Neutrophil (primary cell): ENCODE measurements around the gene SMAD1.

Source experiments
- H3K27ac ChIP-seq: fragments of 200-600 bp; sonication (generic); 2 replicates; pipeline ENCODE4 v1.5.1; 2016; ENCODE audit warnings: mild to moderate bottlenecking, moderate library complexity
- H3K27me3 ChIP-seq: fragments of 200-600 bp; sonication (generic); 2 replicates; pipeline ENCODE4 v1.6.0; 2016; ENCODE audit warnings: mild to moderate bottlenecking
- H3K36me3 ChIP-seq: fragments of 200-600 bp; sonication (generic); 2 replicates; pipeline ENCODE4 v1.5.1; 2017
- H3K4me1 ChIP-seq, 2 experiments: fragments of 200-600 bp in 1 of 2; sonication (generic) in 1 of 2; 1 replicate in 1 of 2; 2 replicates in 1 of 2; pipeline versions ENCODE4 v1.5.1 to v1.6.1; 2013 to 2016; ENCODE audit warnings: low read depth in 1 of 2, low read length in 1 of 2, mild to moderate bottlenecking in 1 of 2, moderate library complexity in 1 of 2; ENCODE audit not compliant: control insufficient read depth in 1 of 2, insufficient read depth in 1 of 2
- H3K4me3 ChIP-seq, 2 experiments: fragments of 200-600 bp in 1 of 2; sonication (generic) in 1 of 2; 1 replicate in 1 of 2; 2 replicates in 1 of 2; pipeline ENCODE4 v1.5.1; 2013 to 2016; ENCODE audit warnings: low read depth in 1 of 2, low read length in 1 of 2, mild to moderate bottlenecking in 1 of 2, moderate library complexity in 1 of 2
- H3K9me3 ChIP-seq: fragments of 200-600 bp; sonication (generic); 2 replicates; pipeline ENCODE4 v1.5.1; 2016
- TF ChIP-seq, protein P1 (sequence below): fragments of 200-600 bp; sonication (generic); IDR thresholded peaks from 2 replicates; pipeline ENCODE4 v1.5.1; 2016; ENCODE audit warnings: antibody characterized with exemption

The SMAD1 gene

GRCh38 chr4:145501051-145501660 is 19.5 kb downstream of the SMAD1 start:
- TF ChIP-seq, protein P1, sequence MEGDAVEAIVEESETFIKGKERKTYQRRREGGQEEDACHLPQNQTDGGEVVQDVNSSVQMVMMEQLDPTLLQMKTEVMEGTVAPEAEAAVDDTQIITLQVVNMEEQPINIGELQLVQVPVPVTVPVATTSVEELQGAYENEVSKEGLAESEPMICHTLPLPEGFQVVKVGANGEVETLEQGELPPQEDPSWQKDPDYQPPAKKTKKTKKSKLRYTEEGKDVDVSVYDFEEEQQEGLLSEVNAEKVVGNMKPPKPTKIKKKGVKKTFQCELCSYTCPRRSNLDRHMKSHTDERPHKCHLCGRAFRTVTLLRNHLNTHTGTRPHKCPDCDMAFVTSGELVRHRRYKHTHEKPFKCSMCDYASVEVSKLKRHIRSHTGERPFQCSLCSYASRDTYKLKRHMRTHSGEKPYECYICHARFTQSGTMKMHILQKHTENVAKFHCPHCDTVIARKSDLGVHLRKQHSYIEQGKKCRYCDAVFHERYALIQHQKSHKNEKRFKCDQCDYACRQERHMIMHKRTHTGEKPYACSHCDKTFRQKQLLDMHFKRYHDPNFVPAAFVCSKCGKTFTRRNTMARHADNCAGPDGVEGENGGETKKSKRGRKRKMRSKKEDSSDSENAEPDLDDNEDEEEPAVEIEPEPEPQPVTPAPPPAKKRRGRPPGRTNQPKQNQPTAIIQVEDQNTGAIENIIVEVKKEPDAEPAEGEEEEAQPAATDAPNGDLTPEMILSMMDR = no peak
- H3K9me3 ChIP-seq = no peaks in the 10 kb centered on the region
- H3K4me1 ChIP-seq = no peaks in the 10 kb centered on the region
- H3K27me3 ChIP-seq = no peaks in the 10 kb centered on the region
- no peak overlapping the region for H3K27ac ChIP-seq
- no peak overlapping the region for H3K4me3 ChIP-seq
- H3K36me3 ChIP-seq = no peaks in the 10 kb centered on the region

DNA sequence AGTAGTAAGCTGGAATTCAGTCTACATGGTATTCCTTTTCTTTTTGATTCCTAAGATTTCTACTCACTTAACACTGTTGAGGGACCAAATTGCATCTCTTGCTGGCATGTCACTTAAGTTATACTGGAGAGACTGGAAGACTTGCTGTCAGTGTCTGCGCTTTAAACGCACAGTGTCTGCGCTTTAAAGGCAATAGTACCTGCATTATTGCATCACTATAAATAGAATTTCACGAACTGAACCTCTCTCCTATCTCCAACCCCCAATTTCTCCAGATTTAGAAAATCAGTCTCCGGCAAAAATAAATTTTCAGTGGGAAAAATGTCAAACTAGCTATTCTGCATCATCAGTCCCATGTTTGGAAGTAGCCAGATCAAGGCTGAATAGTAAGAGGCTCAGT is 21.2 kb downstream of the SMAD1 start:
- Histone ChIP-seq H3K36me3 (no peaks in the 10 kb centered on the region), H3K4me1 (no peaks in the 10 kb centered on the region), H3K27ac (no peak overlapping the region), H3K9me3 (no peaks in the 10 kb centered on the region), H3K4me3 (no peak overlapping the region), H3K27me3 (no peaks in the 10 kb centered on the region)
- TF ChIP-seq, protein P1 = no peak

DNA sequence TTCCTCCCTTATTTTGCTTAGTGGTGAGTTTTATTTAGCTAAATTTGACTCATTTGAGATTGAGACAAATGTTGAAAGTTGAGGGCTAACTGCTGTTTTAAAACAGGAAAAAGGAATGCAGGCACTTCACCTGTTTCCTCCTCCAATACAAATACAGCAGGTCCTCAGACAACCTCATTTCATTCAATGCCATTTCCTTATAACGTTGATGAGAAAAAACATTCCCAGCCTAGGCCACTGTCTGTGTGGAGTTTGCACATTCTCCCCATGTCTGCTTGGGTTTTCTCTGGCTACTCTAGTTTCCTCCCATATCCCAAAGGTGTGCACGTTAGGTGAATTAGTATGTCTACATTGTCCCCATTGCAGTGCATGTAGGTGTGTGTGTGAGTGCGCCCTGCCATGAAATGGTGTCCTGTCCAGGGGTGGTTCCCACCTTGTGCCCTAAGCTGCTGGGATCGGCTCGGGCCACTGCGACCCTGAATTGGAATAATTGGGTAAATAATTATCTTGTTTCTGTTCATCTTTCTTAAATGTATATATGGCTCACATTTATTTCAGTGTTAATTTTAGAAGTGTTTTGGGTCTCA is 21.9 kb downstream of the SMAD1 start:
- H3K9me3 ChIP-seq = no peaks in the 10 kb centered on the region
- no peaks in the 10 kb centered on the region for H3K36me3 ChIP-seq
- no peaks in the 10 kb centered on the region for H3K27me3 ChIP-seq
- TF ChIP-seq, protein P1 = no peak
- H3K4me1 ChIP-seq = no peaks in the 10 kb centered on the region
- H3K4me3 ChIP-seq = no peak overlapping the region
- no peak overlapping the region for H3K27ac ChIP-seq

- Histone ChIP-seq H3K9me3 (no peaks in the 10 kb centered on the region), H3K36me3 (no peaks in the 10 kb centered on the region)
- TF ChIP-seq, protein P1 = no peak
These were observed 24.3 kb downstream of the SMAD1 start for GRCh38 chr4:145505995-145506394.

DNA sequence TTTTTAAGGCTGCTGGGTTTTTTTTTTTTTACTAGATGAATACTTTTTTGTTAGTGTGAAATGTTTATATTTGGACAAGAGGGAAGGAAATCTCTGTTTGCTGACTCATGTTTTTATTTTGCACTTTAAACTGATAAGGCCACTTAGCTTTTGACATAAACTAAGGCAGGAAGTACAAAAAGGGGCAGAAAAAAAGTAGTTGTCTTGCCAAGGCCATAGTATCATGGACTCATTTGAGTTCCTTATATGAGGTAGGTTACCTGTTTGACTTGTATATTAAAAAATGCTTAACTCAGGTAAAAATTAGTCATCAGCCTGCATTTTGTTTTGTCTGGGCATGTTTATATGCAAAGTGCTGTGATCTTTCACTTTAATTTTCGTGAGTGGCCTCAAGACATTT is 26.0 kb downstream of the SMAD1 start:
- no peak overlapping the region for H3K4me3 ChIP-seq
- no peaks in the 10 kb centered on the region for H3K4me1 ChIP-seq
- TF ChIP-seq, protein P1 = no peak
- no peak overlapping the region for H3K27ac ChIP-seq
- H3K9me3 ChIP-seq = no peaks in the 10 kb centered on the region
- no peaks in the 10 kb centered on the region for H3K27me3 ChIP-seq
- H3K36me3 ChIP-seq = no peaks in the 10 kb centered on the region

More at GRCh38 chr4:145505995-145506394, 24.3 kb downstream of the SMAD1 start:
- Histone ChIP-seq H3K4me3 (no peak overlapping the region), H3K27me3 (no peaks in the 10 kb centered on the region), H3K4me1 (no peaks in the 10 kb centered on the region), H3K27ac (no peak overlapping the region)
